SJSA1 (cell line): ENCODE measurements around the gene EXOC2. TPM values are rescaled to one million over a fixed set of nuclear protein-coding genes. Genes with fewer than 3 reads are reported as not detected.

Source experiments
- DNase-seq, 2 experiments: peaks; one replicate each; pipeline ENCODE4 v3.0.0-alpha.2; 2015 to 2020; ENCODE audit warnings: low spot score in 2 of 2, low read depth in 1 of 2
- H3K27ac ChIP-seq: fragments of 250-450 bp; sonication (Bioruptor Pico); 2 replicates; pipeline ENCODE4 v1.5.1; 2020; ENCODE audit warnings: mild to moderate bottlenecking, moderate library complexity
- H3K27me3 ChIP-seq: fragments of 250-450 bp; sonication (Bioruptor Pico); replicated peaks from 2 replicates; pipeline ENCODE4 v1.5.1; 2020; ENCODE audit warnings: mild to moderate bottlenecking, moderate library complexity
- H3K36me3 ChIP-seq: fragments of 250-450 bp; sonication (Bioruptor Pico); 2 replicates; pipeline ENCODE4 v1.5.1; 2020; ENCODE audit warnings: mild to moderate bottlenecking
- H3K4me1 ChIP-seq: fragments of 250-450 bp; sonication (Bioruptor Pico); replicated peaks from 2 replicates; pipeline ENCODE4 v1.6.1; 2021; ENCODE audit warnings: mild to moderate bottlenecking
- H3K4me3 ChIP-seq: fragments of 250-450 bp; sonication (Bioruptor Pico); 2 replicates; pipeline ENCODE4 v1.5.1; 2020; ENCODE audit warnings: mild to moderate bottlenecking
- H3K9me3 ChIP-seq: fragments of 250-450 bp; sonication (Bioruptor Pico); replicated peaks from 2 replicates; pipeline ENCODE4 v1.5.1; 2020; ENCODE audit warnings: mild to moderate bottlenecking
- total RNA-seq: library from RNA; depleted of rRNA; stranded (reverse); fragments of >200 nt; shearing (Covaris generic); gene quantifications from 2 replicates; pipeline ENCODE4 v1.2.3, GENCODE V29; 2014

Gene EXOC2
- total RNA-seq, 1 experiment from 2014 or later: 86.5 TPM

GRCh38 chr6:470051-470900 lies 222.7 kb downstream of the EXOC2 start:
- peaks cover 43% of the 10 kb centered on the region for H3K4me1 ChIP-seq
- H3K27ac ChIP-seq: no peak overlapping the region
- DNase-seq: no peak
- no peaks in the 10 kb centered on the region for H3K9me3 ChIP-seq
- no peaks in the 10 kb centered on the region for H3K36me3 ChIP-seq
- H3K4me3 ChIP-seq: no peak overlapping the region
- H3K27me3 ChIP-seq: no peaks in the 10 kb centered on the region

- Histone ChIP-seq H3K36me3 (no peaks in the 10 kb centered on the region), H3K4me3 (no peak overlapping the region), H3K27ac (no peak overlapping the region), H3K9me3 (no peaks in the 10 kb centered on the region), H3K4me1 (peaks cover 19% of the 10 kb centered on the region), H3K27me3 (no peaks in the 10 kb centered on the region)
- DNase-seq: no peak
These were observed 225.3 kb downstream of the EXOC2 start for GRCh38 chr6:467671-468082.

GRCh38 chr6:467111-467510 lies 225.8 kb downstream of the EXOC2 start:
- Histone ChIP-seq H3K4me1 (peaks cover 18% of the 10 kb centered on the region), H3K9me3 (no peaks in the 10 kb centered on the region), H3K27ac (no peak overlapping the region), H3K27me3 (no peaks in the 10 kb centered on the region), H3K36me3 (no peaks in the 10 kb centered on the region), H3K4me3 (no peak overlapping the region)
- DNase-seq: no peak

GRCh38 chr6:466564-466963 lies 226.4 kb downstream of the EXOC2 start:
- Histone ChIP-seq H3K9me3 (0 out of 2 replicates have a peak, but pooled peaks cover 2% of the 10 kb centered on the region), H3K36me3 (no peaks in the 10 kb centered on the region), H3K4me1 (peaks cover 18% of the 10 kb centered on the region), H3K4me3 (no peak overlapping the region), H3K27ac (peak overlapping the region; percentile 30; the same call in 1 of the 2 replicates), H3K27me3 (no peaks in the 10 kb centered on the region)
- peak; percentile 27 to 61 for DNase-seq

- H3K4me1 ChIP-seq: peaks cover 18% of the 10 kb centered on the region
- DNase-seq: peak; percentile 61 to 69
- no peaks in the 10 kb centered on the region for H3K36me3 ChIP-seq
- no peaks in the 10 kb centered on the region; the same call in 1 of the 2 replicates for H3K27me3 ChIP-seq
- H3K4me3 ChIP-seq: no peak overlapping the region
- H3K9me3 ChIP-seq: 0 out of 2 replicates have a peak, but pooled peaks cover 2% of the 10 kb centered on the region
- peak overlapping the region; percentile 30; the same call in 1 of the 2 replicates for H3K27ac ChIP-seq
These were observed 227.2 kb downstream of the EXOC2 start for GRCh38 chr6:465531-466348.

GRCh38 chr6:456887-457286 lies 236.1 kb downstream of the EXOC2 start:
- no peak for DNase-seq
- H3K36me3 ChIP-seq: no peaks in the 10 kb centered on the region
- peaks cover 11% of the 10 kb centered on the region for H3K27me3 ChIP-seq
- 0 out of 2 replicates have a peak, but pooled peaks cover 2% of the 10 kb centered on the region for H3K9me3 ChIP-seq
- no peak overlapping the region for H3K27ac ChIP-seq
- H3K4me3 ChIP-seq: no peak overlapping the region
- peaks cover 9% of the 10 kb centered on the region for H3K4me1 ChIP-seq

GRCh38 chr6:456358-456867 lies 236.5 kb downstream of the EXOC2 start:
- peaks cover 9% of the 10 kb centered on the region for H3K4me1 ChIP-seq
- DNase-seq: no peak

GRCh38 chr6:455835-456234 lies 237.1 kb downstream of the EXOC2 start:
- no peak for DNase-seq
- no peak overlapping the region for H3K4me3 ChIP-seq
- peaks cover 9% of the 10 kb centered on the region for H3K4me1 ChIP-seq
- H3K9me3 ChIP-seq: no peaks in the 10 kb centered on the region
- no peak overlapping the region for H3K27ac ChIP-seq
- H3K36me3 ChIP-seq: no peaks in the 10 kb centered on the region
- peaks cover 11% of the 10 kb centered on the region for H3K27me3 ChIP-seq

More at GRCh38 chr6:456358-456867, 236.5 kb downstream of the EXOC2 start:
- H3K4me3 ChIP-seq: no peak overlapping the region
- H3K9me3 ChIP-seq: no peaks in the 10 kb centered on the region
- no peak overlapping the region for H3K27ac ChIP-seq
- H3K36me3 ChIP-seq: no peaks in the 10 kb centered on the region
- peaks cover 11% of the 10 kb centered on the region for H3K27me3 ChIP-seq

GRCh38 chr6:455006-455585 lies 237.8 kb downstream of the EXOC2 start:
- H3K4me1 ChIP-seq: peaks cover 7% of the 10 kb centered on the region
- H3K36me3 ChIP-seq: no peaks in the 10 kb centered on the region
- H3K9me3 ChIP-seq: no peaks in the 10 kb centered on the region
- peaks cover 11% of the 10 kb centered on the region for H3K27me3 ChIP-seq
- no peak overlapping the region for H3K27ac ChIP-seq
- no peak for DNase-seq
- no peak overlapping the region for H3K4me3 ChIP-seq

- peaks cover 11% of the 10 kb centered on the region for H3K27me3 ChIP-seq
- no peak overlapping the region for H3K4me3 ChIP-seq
- H3K4me1 ChIP-seq: no peaks in the 10 kb centered on the region
- no peak for DNase-seq
- H3K9me3 ChIP-seq: no peaks in the 10 kb centered on the region
- H3K27ac ChIP-seq: no peak overlapping the region
- no peaks in the 10 kb centered on the region for H3K36me3 ChIP-seq
These were observed 238.6 kb downstream of the EXOC2 start for GRCh38 chr6:454148-454991.

- H3K36me3 ChIP-seq: no peaks in the 10 kb centered on the region
- H3K27ac ChIP-seq: no peak overlapping the region
- H3K4me3 ChIP-seq: no peak overlapping the region
- no peak for DNase-seq
- H3K9me3 ChIP-seq: no peaks in the 10 kb centered on the region
- H3K27me3 ChIP-seq: peaks cover 11% of the 10 kb centered on the region
- H3K4me1 ChIP-seq: no peaks in the 10 kb centered on the region
These were observed 239.8 kb downstream of the EXOC2 start for GRCh38 chr6:453152-453551.

- Histone ChIP-seq H3K36me3 (no peaks in the 10 kb centered on the region), H3K27me3 (peaks cover 11% of the 10 kb centered on the region), H3K4me1 (no peaks in the 10 kb centered on the region), H3K9me3 (no peaks in the 10 kb centered on the region), H3K4me3 (no peak overlapping the region), H3K27ac (no peak overlapping the region)
- DNase-seq: no peak
These were observed 240.5 kb downstream of the EXOC2 start for GRCh38 chr6:452301-453067.
